ENCODE results near the gene CHAC1.

Gene CHAC1

DNA sequence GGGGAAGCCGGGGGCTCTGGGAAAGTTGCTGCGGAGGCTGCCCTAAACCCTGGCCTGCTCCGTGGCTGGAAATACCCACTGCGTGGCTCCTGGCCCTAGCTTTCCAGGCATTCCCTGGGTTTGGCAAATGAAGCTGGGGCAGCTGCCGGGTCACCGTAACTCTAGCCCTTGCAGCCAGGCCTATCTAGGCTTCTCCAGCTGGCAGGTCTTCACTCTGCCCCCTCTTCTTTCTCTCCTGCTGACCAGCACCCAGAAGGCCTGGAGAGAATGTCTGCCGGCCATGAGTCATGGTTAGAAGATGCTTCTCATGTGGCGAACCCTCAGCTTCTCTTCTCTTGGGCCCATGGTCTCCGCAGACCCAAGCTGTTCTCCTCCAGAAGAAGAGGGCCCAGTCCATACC lies 29.7 kb upstream of the CHAC1 start:
- peak; percentile 40 for DNase-seq (ENCODE audit: low read depth)

DNA sequence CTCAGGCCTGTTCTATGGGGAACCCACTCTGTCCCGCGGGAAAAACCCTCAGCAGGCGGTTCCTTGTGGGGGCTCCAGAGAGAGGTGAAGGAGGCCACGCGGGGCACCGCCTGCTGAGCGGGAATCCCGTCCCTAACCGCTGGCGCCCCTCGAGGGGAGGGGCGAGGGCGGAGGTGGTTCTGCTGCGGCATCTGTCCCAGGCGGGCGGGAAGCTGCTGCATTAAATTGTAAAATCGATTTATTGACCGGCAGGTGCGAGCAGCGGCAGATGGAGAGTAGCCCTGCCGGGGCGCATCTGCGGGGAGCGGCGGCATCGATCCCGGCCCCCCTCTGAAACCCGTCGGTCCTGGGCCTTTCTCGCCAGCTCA lies 27.8 kb upstream of the CHAC1 start:
- no peak for DNase-seq (ENCODE audit: low read depth)

GRCh38 chr15:40925863-40926658 lies 27.2 kb upstream of the CHAC1 start:
- DNase-seq (ENCODE audit: low read depth): peak; percentile 22

GRCh38 chr15:40926659-40927494 lies 26.4 kb upstream of the CHAC1 start:
- DNase-seq (ENCODE audit: low read depth): no peak

- DNase-seq (ENCODE audit: low read depth): no peak
Measured at GRCh38 chr15:40927495-40927872, 25.8 kb upstream of the CHAC1 start.

DNA sequence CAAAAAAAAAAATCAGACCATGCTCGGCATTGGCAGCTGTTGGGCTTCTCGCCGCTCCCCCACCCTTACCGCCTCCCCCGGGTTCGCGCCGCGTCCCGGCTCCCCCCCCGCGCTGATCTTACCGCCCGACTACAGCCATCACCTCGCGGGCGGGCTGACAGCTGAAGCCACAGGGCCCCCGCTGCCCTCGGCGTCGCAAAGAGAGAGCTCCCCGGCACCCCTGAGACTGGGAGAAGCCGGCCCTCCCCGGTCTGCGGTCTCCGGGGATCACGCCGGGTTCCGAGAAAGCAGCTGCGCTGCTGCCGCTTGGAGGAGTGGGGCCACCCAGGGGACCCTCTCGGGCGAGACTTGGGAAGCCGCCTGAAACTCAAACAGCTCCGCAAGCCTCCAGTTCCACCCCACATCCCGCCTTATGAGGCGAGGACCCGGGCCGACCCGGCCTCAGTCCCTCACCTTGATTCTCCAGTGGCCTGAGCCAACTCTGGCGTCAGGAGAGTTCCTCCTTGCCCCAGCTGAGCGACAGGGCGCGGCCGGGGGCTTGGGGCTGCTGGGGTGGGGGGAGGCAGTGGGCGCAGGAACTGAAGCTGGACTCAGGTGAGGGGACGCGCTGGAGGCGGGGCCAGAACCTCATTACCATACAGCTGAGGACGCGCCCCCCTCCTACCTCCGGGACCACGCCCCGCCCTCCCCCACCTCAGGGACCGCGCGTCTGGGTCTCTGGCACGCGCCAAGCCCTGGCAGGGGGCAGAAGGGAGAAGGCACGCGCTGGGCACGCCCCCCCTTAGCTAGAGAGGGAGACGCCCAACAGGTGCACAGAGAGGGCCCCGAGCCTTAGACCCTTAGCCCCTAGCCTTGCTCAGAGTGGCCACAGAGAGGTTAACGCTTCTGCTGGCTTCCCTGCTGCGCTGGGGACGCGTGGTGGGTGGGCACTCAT lies 25.1 kb upstream of the CHAC1 start:
- DNase-seq (ENCODE audit: low read depth): no peak

DNA sequence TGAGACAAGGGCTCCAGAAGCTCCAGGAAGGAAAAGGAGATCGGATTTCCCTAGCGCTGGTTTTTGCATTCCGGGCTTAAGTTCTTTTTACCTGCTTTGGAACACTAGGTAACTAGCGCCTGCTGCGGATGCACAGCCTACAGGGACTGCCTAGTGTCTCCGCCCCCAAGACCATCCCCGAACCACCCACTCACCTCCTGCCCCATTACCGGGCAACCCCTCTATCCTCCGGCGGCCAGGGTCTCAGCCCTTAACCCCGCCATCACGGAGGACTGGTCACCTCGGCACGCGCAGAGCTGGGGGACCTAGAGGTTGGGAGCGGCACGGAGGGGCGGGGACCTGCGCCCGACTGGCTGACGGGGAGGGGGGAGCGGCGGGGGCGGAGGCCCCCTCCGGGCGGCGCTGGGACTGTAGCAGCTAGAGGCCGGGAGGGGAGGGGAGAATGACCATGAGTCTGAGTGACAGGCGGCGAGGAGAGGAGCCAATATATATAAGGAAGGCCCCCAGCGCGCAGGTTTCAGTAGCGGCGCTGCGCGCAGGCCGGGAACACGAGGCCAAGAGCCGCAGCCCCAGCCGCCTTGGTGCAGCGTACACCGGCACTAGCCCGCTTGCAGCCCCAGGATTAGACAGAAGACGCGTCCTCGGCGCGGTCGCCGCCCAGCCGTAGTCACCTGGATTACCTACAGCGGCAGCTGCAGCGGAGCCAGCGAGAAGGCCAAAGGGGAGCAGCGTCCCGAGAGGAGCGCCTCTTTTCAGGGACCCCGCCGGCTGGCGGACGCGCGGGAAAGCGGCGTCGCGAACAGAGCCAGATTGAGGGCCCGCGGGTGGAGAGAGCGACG lies 24.2 kb upstream of the CHAC1 start, which contains the start of gene DLL4:
TSS of gene DLL4 (plus strand) at position 520 of the 839 bp plus-strand sequence. CDS start 329 bp downstream, outside the sequence.
- peak; percentile 60 for DNase-seq (ENCODE audit: low read depth)

GRCh38 chr15:40929660-40930429 lies 23.4 kb upstream of the CHAC1 start:
- DNase-seq (ENCODE audit: low read depth): peak; percentile 66

DNA sequence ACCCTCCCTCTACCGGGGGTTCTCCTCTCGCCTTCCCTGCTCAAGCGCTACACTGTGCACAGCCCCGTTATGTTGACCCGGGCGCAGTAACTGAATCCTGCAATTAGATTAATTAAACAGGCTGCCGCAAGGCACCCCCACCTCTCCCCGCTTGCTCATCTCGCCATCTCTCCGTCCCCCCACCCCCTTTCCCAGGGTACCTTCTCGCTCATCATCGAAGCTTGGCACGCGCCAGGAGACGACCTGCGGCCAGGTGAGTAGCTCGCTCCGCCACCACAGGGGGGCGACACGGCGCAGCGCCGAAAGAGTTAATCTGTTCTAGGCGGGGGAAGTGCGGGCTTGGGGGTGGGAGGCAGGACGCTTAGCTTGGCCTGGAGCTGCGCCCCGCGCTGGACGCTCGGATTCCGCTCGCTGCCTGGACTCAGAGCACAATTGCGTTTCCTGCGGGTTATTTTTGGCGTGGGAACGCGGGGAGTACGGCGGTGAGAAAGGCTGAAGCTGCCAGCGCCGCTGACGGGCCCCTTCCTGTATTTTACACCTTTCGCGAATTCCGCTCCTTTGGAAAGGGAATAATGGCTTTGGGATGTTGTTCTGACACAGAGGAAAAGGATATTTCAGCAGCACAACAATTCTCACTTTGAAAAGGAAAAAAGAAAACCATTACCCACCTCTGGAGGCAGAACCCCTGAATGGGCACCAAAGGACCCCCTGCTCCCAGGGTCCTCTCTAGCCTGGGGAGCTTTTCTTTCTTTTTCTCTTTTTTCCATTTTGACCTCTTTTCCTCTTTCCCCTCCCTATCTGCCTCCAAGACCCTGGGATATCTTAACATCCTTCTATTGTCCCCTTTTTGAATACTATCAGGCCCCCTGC lies 22.6 kb upstream of the CHAC1 start:
- DNase-seq (ENCODE audit: low read depth): peak; percentile 46

- DNase-seq (ENCODE audit: low read depth): no peak
Measured at GRCh38 chr15:40931300-40932142, 21.8 kb upstream of the CHAC1 start.

- DNase-seq (ENCODE audit: low read depth): no peak
Measured at GRCh38 chr15:40932156-40932555, 21.1 kb upstream of the CHAC1 start.

GRCh38 chr15:40932649-40933516 lies 20.4 kb upstream of the CHAC1 start:
- no peak for DNase-seq (ENCODE audit: low read depth)

GRCh38 chr15:40933517-40933902 lies 19.8 kb upstream of the CHAC1 start:
- no peak for DNase-seq (ENCODE audit: low read depth)

GRCh38 chr15:40934457-40934856 lies 18.8 kb upstream of the CHAC1 start:
- DNase-seq (ENCODE audit: low read depth): no peak

DNA sequence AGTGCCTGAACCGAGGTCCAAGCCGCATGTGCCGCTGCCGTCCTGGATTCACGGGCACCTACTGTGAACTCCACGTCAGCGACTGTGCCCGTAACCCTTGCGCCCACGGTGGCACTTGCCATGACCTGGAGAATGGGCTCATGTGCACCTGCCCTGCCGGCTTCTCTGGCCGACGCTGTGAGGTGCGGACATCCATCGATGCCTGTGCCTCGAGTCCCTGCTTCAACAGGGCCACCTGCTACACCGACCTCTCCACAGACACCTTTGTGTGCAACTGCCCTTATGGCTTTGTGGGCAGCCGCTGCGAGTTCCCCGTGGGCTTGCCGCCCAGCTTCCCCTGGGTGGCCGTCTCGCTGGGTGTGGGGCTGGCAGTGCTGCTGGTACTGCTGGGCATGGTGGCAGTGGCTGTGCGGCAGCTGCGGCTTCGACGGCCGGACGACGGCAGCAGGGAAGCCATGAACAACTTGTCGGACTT lies 17.0 kb upstream of the CHAC1 start:
- no peak for DNase-seq (ENCODE audit: low read depth)

DNA sequence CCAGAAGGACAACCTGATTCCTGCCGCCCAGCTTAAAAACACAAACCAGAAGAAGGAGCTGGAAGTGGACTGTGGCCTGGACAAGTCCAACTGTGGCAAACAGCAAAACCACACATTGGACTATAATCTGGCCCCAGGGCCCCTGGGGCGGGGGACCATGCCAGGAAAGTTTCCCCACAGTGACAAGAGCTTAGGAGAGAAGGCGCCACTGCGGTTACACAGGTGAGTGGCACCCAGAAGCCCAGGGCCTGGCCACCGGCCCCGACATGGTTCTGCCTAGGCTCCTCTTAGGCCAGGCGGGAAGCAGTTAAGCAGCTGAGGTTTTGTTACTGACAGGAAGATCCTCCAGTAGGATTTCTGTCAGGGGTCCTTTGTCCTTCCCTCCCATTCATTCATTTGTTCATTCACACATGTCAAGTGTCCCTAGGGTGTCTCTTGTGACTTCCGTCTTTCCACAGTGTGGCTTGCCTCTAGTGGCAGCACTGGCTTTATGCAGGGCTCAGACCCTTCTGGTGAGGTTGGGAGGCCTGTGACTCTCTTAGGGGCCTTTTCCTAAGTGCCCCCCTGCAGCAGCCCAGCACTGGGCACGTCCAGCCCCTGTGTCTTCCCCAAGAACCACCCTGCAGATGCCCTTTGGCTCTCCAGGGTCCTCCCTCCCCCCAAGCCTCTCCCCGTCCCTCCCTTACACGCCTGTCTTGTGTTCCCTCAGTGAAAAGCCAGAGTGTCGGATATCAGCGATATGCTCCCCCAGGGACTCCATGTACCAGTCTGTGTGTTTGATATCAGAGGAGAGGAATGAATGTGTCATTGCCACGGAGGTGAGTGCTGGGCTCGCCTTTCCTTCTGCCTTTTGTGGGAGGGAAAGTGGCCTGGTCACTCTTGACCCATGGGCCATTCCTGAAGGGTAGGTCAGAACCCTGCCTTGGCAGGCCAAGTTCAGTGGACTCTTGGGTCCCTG lies 16.3 kb upstream of the CHAC1 start:
- DNase-seq (ENCODE audit: low read depth): no peak
